Glutamatergic neuron (in vitro differentiated cells): ENCODE results near the gene AGBL4. TPM values are rescaled to one million over a fixed set of nuclear protein-coding genes. Genes with fewer than 3 reads are reported as not detected.

ENCODE experiments used
- DNase-seq: peaks from one replicate; pipeline ENCODE4 v3.0.0; 2022
- H3K27ac Mint-ChIP-seq: one replicate; pipeline ENCODE4 v1.8.0; 2020; ENCODE audit warnings: mild to moderate bottlenecking, mixed read lengths, inconsistent platforms; ENCODE audit not compliant: unreplicated experiment
- H3K27me3 Mint-ChIP-seq: one replicate; pipeline ENCODE4 v1.8.0; 2020; ENCODE audit warnings: mild to moderate bottlenecking, moderate library complexity, mixed read lengths, inconsistent platforms; ENCODE audit not compliant: unreplicated experiment
- H3K36me3 Mint-ChIP-seq: one replicate; pipeline ENCODE4 v1.8.0; 2020; ENCODE audit warnings: mild to moderate bottlenecking, mixed read lengths, inconsistent platforms; ENCODE audit not compliant: unreplicated experiment
- H3K4me1 Mint-ChIP-seq: one replicate; pipeline ENCODE4 v1.8.0; 2020; ENCODE audit warnings: mild to moderate bottlenecking, low read depth, mixed read lengths, inconsistent platforms; ENCODE audit not compliant: unreplicated experiment
- H3K4me3 Mint-ChIP-seq: one replicate; pipeline ENCODE4 v1.8.0; 2020; ENCODE audit warnings: mild to moderate bottlenecking, mixed read lengths, inconsistent platforms; ENCODE audit not compliant: unreplicated experiment
- H3K9me3 Mint-ChIP-seq: one replicate; pipeline ENCODE4 v1.8.0; 2020; ENCODE audit warnings: mild to moderate bottlenecking, moderate library complexity, mixed read lengths, inconsistent platforms; ENCODE audit not compliant: unreplicated experiment
- total RNA-seq: library from RNA; stranded (reverse); fragmentation: NEBNext Ultra II Directional; extraction: Animal tissue kit (Norgen Biotek cat#: 25700); gene quantifications from one replicate; pipeline ENCODE4 v1.2.1, GENCODE V29; 2021; ENCODE audit not compliant: unreplicated experiment
- TF ChIP-seq, protein P1 (sequence below): fragments of 200-600 bp; sonication (generic); IDR thresholded peaks from one replicate; pipeline ENCODE4 v1.5.0; 2021; ENCODE audit not compliant: partially characterized antibody, unreplicated experiment

AGBL4 gene
- total RNA-seq, 1 donor from 2014 or later: 3.5 TPM

DNA sequence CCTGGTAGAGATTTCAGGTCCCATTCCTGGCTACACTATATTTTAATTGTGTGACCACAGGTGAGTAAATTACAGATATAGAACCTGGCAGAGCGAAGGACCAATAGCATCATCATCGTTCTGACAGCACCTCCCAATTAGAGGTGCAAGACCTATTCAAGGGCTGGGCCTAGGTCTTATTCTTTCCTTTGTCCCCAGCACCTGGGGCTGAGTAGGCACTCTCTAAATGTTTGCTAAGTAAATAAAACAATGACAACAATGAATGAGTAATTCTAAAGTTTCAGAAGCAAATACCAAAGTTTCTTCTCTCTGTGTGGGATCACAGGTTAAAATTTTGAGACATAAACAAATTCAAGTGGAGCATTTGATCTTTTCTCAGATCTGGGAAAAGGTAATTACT lies 1279.7 kb downstream of the AGBL4 start:
- TF ChIP-seq, protein P1, sequence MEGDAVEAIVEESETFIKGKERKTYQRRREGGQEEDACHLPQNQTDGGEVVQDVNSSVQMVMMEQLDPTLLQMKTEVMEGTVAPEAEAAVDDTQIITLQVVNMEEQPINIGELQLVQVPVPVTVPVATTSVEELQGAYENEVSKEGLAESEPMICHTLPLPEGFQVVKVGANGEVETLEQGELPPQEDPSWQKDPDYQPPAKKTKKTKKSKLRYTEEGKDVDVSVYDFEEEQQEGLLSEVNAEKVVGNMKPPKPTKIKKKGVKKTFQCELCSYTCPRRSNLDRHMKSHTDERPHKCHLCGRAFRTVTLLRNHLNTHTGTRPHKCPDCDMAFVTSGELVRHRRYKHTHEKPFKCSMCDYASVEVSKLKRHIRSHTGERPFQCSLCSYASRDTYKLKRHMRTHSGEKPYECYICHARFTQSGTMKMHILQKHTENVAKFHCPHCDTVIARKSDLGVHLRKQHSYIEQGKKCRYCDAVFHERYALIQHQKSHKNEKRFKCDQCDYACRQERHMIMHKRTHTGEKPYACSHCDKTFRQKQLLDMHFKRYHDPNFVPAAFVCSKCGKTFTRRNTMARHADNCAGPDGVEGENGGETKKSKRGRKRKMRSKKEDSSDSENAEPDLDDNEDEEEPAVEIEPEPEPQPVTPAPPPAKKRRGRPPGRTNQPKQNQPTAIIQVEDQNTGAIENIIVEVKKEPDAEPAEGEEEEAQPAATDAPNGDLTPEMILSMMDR: no peak
- no peak overlapping the region for H3K4me3 Mint-ChIP-seq
- peaks cover 1% of the 10 kb centered on the region for H3K9me3 Mint-ChIP-seq
- no peak overlapping the region for H3K27ac Mint-ChIP-seq
- peaks cover 22% of the 10 kb centered on the region for H3K4me1 Mint-ChIP-seq
- no peak for DNase-seq
- H3K27me3 Mint-ChIP-seq: no peaks in the 10 kb centered on the region
- H3K36me3 Mint-ChIP-seq: no peaks in the 10 kb centered on the region

GRCh38 chr1:48743480-48743879 lies 1280.3 kb downstream of the AGBL4 start:
- TF ChIP-seq, protein P1: no peak
- Mint-ChIP-seq H3K27me3 (no peaks in the 10 kb centered on the region), H3K9me3 (peaks cover 1% of the 10 kb centered on the region), H3K4me3 (no peak overlapping the region), H3K36me3 (no peaks in the 10 kb centered on the region), H3K4me1 (peaks cover 18% of the 10 kb centered on the region), H3K27ac (no peak overlapping the region)
- DNase-seq: no peak

DNA sequence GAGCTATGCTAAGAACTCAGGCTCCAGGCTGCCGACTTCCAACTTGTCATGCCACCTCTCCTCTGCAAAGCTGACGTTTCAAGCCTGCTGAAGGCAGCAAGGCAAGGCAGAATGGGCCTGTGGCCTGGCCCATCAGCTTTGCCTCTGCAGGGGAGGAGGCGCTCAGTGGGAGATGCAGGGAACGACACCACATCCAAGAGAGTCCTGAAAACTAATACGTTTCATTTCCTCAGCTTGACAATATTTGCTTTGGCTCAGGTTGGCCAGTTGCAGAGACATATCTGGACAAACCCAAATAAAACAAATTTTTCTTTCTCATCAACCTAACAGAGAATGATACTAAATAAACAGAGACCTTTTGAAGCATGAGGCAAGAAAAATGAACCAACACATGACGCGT lies 1282.4 kb downstream of the AGBL4 start:
- Mint-ChIP-seq H3K27ac (no peak overlapping the region), H3K36me3 (no peaks in the 10 kb centered on the region), H3K9me3 (no peaks in the 10 kb centered on the region), H3K4me1 (peaks cover 11% of the 10 kb centered on the region), H3K4me3 (no peak overlapping the region), H3K27me3 (no peaks in the 10 kb centered on the region)
- DNase-seq: no peak
- TF ChIP-seq, protein P1: no peak

- H3K9me3 Mint-ChIP-seq: no peaks in the 10 kb centered on the region
- peaks cover 3% of the 10 kb centered on the region for H3K36me3 Mint-ChIP-seq
- TF ChIP-seq, protein P1: no peak
- H3K4me1 Mint-ChIP-seq: peaks cover 16% of the 10 kb centered on the region
- H3K27me3 Mint-ChIP-seq: no peaks in the 10 kb centered on the region
- DNase-seq: no peak
- H3K27ac Mint-ChIP-seq: no peak overlapping the region
- no peak overlapping the region for H3K4me3 Mint-ChIP-seq
Measured at GRCh38 chr1:48740621-48741020, 1283.1 kb downstream of the AGBL4 start.

DNA sequence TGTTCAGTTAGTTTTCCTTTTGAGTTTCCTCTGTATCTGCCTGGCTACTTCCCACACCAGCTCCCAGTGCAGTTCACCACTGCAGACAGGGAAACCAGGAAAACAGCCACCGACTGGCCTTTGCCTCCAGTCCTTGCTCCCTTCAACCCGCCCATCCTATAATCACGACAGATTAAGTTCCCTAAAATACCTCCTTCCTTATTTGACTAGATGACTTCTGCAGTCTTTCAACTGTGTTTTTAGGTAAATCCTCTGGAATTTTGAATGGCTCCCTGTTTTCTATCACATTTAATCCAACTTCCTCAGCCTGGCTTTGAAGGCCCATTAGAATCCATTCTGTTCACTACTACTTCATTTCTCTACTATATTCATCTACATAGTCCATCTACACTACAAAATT lies 1284.7 kb downstream of the AGBL4 start:
- no peak overlapping the region for H3K4me3 Mint-ChIP-seq
- DNase-seq: no peak
- H3K9me3 Mint-ChIP-seq: peaks cover 5% of the 10 kb centered on the region
- no peak overlapping the region for H3K27ac Mint-ChIP-seq
- H3K36me3 Mint-ChIP-seq: peaks cover 5% of the 10 kb centered on the region
- TF ChIP-seq, protein P1: no peak
- peaks cover 5% of the 10 kb centered on the region for H3K27me3 Mint-ChIP-seq
- H3K4me1 Mint-ChIP-seq: peaks cover 30% of the 10 kb centered on the region
